ENCODE data around the gene ZNF530. TPM values are rescaled to one million over a fixed set of nuclear protein-coding genes. Genes with fewer than 3 reads are reported as not detected.

Gene ZNF530
- polyA plus RNA-seq, 4 donors = 4.3 to 5.3 (median 5.1) TPM

DNA sequence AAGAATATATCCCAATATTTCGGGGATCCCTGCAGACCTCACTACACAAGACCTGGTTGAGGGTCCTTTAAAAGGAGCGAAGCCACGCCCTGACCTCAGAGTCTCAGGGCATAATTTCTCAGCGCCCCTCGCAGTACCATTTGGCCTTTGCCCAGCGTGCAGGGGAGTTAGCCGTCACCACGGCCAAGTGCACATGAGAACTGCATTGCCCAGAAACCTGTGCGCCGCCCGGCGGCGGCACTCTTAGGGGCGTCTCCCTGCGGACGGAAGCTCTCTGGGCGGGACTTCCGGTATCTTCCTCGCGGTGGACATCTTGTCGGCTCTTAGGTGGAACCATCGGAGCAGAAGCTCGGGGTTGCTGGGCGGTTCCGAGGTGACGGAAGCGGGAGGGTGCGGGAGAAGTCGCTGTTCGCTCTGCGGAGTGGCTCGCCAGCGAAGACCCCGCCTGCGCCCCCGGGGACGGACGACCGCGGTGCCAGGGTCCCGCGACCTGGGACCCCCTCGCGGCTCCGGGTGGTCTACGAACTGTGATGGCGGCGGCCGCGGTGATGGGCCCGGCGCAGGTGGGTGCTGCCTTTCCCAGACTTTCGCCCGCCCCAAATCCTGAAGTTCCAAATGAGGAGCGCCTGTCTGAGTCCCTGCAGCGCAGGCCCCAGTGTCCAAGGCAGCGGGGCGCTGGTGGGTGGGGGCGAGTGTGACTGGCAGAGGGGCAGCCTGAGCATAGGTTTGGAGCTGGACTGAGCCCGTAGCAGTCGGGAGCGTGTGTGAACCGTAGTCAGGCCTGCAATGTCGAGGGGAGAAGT, 14.5 kb downstream of the ZNF530 start, which contains the start of gene ZNF134:
Gene ZNF134, plus strand, starts transcription at position 302 of the 803 bp plus-strand sequence. CDS start 5,227 bp downstream, outside the sequence.
- DNase-seq (ENCODE audit: low read depth in 4 of 4, low spot score in 3 of 4) = peak; percentile 87 to 91 (median 88)

DNA sequence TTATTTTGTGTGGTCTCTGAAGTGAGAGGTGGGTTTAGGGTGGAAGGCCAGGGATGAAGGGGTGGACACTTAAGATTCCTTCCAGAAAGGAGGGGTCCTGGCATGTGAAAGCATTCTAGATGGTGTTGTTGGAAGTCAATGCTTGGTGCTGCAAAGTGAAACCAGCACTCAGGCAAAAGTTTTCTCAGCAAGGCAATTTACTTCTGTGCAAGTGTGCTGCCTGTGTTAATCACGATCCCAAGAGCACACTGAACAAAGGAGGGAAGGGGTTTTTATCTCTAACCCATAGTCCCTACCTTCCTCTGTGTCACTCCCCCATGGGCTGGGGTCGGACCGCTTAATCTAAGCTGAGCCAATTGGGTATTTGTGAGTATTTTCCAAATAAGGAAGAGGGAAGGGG, 15.7 kb downstream of the ZNF530 start:
- DNase-seq (ENCODE audit: low read depth in 4 of 4, low spot score in 3 of 4) = no peak

- no peak for DNase-seq (ENCODE audit: low read depth in 4 of 4, low spot score in 3 of 4)
These were observed 21.1 kb downstream of the ZNF530 start for GRCh38 chr19:57620673-57621348.

- DNase-seq (ENCODE audit: low read depth in 4 of 4, low spot score in 3 of 4) = no peak
These were observed 23.4 kb downstream of the ZNF530 start for GRCh38 chr19:57623091-57623490.

DNA sequence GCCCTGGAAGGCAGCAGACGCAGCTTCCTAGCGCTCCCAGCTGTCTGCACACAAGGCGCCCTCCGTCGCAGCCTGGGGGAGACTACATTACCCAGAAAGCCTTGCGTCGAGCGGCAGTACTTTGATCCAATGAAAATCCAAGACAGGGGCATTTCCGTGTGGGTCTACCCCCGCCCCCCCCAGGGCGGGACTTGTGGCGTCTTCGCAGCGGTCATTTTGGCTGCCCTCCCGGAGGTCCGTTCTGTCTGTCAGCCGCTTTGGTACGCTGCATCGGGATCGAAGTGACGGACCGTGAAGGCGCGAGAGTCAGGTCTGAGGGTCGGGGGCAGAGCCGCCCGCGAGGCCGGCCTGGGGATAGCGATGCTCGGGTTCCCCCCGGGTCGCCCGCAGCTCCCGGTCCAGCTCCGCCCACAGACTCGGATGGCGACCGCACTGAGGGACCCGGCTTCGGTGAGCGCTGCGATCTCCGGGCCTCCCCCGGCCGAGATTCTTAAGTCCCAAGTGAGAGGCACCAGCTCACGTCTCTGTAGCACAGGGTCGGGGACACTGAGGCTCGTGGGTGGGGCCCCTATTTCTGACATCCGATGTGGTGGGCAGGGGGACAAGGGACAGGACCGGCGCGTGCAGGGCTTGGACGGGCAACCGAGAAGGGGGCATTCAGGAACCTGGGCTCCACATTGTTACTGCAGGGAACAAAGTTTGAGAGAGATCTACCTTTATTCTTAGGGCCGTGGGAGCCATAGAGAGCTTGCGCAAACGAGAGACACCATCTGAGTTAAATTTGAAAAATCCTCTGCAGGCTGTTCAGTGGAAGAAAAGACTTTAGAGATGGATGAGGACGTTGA, 33.5 kb downstream of the ZNF530 start, which contains the start of gene ZNF211:
Gene ZNF211, plus strand, starts transcription at position 182 of the 845 bp plus-strand sequence. Its CDS starts 179 bp downstream, at position 361.
- peak; percentile 91 to 95 (median 92) for DNase-seq (ENCODE audit: low read depth in 4 of 4, low spot score in 3 of 4)

DNA sequence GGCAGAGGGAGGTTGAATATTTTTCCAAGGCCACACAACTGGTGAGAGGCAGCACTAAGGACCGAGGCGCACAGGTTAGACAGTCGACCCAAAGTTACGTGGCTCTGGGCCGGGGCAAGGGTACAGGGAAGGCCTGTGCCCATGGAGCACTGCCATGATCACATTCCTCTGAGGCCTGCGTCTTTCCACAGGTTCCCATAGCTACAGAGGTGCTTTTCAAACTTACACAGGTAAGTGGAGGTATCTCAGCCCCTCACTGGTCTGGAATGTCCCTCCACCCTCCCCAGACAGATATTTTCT, 34.1 kb downstream of the ZNF530 start:
- DNase-seq (ENCODE audit: low read depth in 4 of 4, low spot score in 3 of 4) = no peak

DNA sequence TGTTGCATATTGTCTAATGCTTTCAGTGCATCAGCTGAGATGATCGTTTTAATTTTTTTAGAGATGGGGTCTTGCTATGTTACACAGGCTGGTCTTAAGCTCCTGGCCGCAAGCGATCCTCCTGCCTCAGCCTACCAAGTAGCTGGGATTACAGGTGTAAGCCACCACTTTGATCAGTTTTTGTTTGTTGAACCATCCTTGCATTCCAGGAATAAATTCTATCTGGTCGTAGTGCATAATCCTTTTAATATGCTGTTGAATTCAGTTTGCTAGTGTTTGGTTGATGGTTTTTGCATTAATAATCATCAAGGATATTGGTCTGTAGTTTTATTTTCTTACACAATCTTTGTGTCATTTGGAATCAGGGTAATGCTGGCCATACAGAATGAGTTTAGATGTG, 37.7 kb downstream of the ZNF530 start:
- no peak for DNase-seq (ENCODE audit: low read depth in 4 of 4, low spot score in 3 of 4)

DNA sequence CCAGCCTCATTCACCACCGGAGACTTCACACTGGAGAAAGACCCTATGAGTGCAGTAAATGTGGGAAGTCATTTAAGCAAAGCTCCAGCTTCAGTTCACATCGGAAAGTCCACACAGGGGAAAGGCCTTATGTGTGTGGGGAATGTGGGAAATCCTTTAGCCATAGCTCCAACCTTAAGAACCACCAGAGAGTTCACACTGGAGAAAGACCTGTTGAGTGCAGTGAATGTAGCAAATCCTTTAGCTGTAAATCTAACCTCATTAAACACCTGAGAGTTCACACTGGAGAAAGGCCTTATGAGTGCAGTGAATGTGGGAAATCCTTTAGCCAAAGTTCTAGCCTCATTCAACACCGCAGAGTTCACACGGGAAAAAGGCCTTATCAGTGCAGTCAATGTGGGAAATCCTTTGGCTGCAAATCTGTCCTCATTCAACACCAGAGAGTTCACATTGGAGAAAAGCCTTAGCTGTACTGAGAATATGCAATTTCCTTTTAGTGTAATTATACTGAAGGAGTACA, 42.1 kb downstream of the ZNF530 start:
- no peak for DNase-seq (ENCODE audit: low read depth in 4 of 4, low spot score in 3 of 4)

DNA sequence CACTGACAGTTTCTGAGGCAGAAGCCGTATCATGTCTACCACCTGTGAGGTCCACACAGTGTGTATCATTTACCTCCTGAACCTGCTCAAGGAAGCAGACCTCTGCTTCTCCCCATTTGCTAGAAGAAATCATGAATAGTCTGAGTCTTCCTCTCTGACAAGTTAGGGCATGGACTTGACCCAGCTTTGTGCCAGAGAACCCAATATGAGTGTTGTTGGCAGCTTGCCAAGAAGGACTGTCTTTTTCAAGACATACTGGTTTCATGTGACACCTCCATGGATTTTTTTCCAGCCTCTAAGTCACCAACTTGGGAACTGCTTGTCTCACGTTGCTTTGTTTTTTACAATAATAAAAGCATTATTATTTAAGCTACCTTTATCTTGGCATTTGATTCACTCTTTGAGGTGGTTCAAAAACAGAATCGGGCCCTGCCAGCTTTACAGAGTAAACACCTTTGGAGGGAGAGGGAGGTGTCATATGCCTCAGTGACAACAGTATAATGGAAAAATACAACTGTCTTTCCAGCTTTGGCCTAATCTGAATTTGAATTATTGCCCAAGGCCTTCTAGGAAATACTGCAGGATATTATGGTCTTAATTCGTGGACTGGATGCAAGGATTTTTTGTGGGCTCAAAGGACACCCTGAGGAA, 42.8 kb downstream of the ZNF530 start:
- no peak for DNase-seq (ENCODE audit: low read depth in 4 of 4, low spot score in 3 of 4)

GRCh38 chr19:57643734-57644133, 44.0 kb downstream of the ZNF530 start:
- no peak for DNase-seq (ENCODE audit: low read depth in 4 of 4, low spot score in 3 of 4)

- no peak for DNase-seq (ENCODE audit: low read depth in 4 of 4, low spot score in 3 of 4)
These were observed 48.8 kb downstream of the ZNF530 start for GRCh38 chr19:57648331-57649003.

DNA sequence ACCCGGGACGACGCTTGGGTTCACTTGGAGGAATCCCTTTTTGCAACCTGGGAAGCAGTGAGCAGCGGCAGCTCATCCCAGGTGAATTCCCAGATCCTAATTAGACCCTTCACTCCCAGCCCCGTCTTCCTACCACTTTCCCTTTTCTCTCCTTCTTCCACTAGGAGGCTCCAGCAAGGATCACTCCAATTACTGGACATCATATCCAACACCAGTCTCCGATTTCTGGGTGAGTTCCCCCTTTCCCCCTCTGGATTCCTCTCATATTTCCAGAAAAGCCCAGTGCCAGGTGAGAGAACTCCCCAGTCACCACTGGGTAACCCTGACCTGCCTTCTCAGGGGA, 51.9 kb downstream of the ZNF530 start:
- no peak for DNase-seq (ENCODE audit: low read depth in 4 of 4, low spot score in 3 of 4)

- no peak for DNase-seq (ENCODE audit: low read depth in 4 of 4, low spot score in 3 of 4)
These were observed 54.0 kb downstream of the ZNF530 start for GRCh38 chr19:57653689-57654088.

DNA sequence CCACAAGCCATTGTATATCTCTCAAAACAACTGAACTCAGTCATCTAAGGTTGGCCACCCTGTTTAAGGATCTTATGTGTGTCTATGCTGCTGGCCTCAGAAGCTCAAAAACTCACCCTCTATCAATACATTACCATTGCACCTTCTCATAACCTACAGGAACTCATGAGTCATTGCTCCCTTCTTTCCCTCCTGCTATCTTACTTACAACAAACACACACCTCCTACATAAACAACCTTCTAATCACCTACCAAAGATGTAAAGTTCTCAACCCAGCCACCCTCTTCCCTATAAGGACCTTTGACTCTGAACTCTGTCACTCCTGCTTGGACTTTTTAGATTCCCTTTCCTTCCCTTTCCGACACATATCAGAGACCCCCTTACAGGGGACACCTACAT, 55.8 kb downstream of the ZNF530 start:
- no peak for DNase-seq (ENCODE audit: low read depth in 4 of 4, low spot score in 3 of 4)

- no peak for DNase-seq (ENCODE audit: low read depth in 4 of 4, low spot score in 3 of 4)
These were observed 56.7 kb downstream of the ZNF530 start for GRCh38 chr19:57656346-57656745.

Other genes with a start within 250 kb of the ZNF530 start
- 10 to 100 TPM; 14.7 to 19.4 (median 18.2) TPM for gene ZNF304, start 248.6 kb upstream of the ZNF530 start, polyA plus RNA-seq (ENCODE audit: insufficient read length in 4 of 4)
- 10 to 100 TPM; 16.5 to 18.9 (median 17.8) TPM for gene TRAPPC2B, start 236.3 kb upstream of the ZNF530 start, polyA plus RNA-seq (ENCODE audit: insufficient read length in 4 of 4)
- gene ZNF547, start 236.3 kb upstream of the ZNF530 start, polyA plus RNA-seq (ENCODE audit: insufficient read length in 4 of 4) = 1 to 10 TPM; 4.5 to 6.9 (median 5.6) TPM
- 10 to 100 TPM; 18.0 to 22.4 (median 21.1) TPM for gene ZNF548, start 210.0 kb upstream of the ZNF530 start, polyA plus RNA-seq (ENCODE audit: insufficient read length in 4 of 4)
- gene ZNF17, start 188.7 kb upstream of the ZNF530 start, polyA plus RNA-seq (ENCODE audit: insufficient read length in 4 of 4) = 10 to 100 TPM in 3 of 4 donors, 1 to 10 TPM in 1; 9.6 to 13.7 (median 11.1) TPM
- gene ZNF749, start 164.6 kb upstream of the ZNF530 start, polyA plus RNA-seq (ENCODE audit: insufficient read length in 4 of 4) = 10 to 100 TPM; 10.1 to 15.8 (median 12.6) TPM
- 1 to 10 TPM; 2.5 to 4.2 (median 3.2) TPM for gene VN1R1, start 142.7 kb upstream of the ZNF530 start, polyA plus RNA-seq (ENCODE audit: insufficient read length in 4 of 4)
- gene ZNF772, start 122.3 kb upstream of the ZNF530 start, polyA plus RNA-seq (ENCODE audit: insufficient read length in 4 of 4) = 10 to 100 TPM; 18.6 to 25.4 (median 22.1) TPM
- 10 to 100 TPM; 17.4 to 24.3 (median 20.8) TPM for gene ZNF419, start 112.1 kb upstream of the ZNF530 start, polyA plus RNA-seq (ENCODE audit: insufficient read length in 4 of 4)
- 10 to 100 TPM; 11.3 to 13.0 (median 11.6) TPM for gene ZNF773, start 99.9 kb upstream of the ZNF530 start, polyA plus RNA-seq (ENCODE audit: insufficient read length in 4 of 4)
- 10 to 100 TPM; 12.5 to 14.7 (median 13.5) TPM for gene ZNF549, start 72.5 kb upstream of the ZNF530 start, polyA plus RNA-seq (ENCODE audit: insufficient read length in 4 of 4)
- gene ZNF550, start 40.0 kb upstream of the ZNF530 start, polyA plus RNA-seq (ENCODE audit: insufficient read length in 4 of 4) = 10 to 100 TPM; 20.6 to 25.9 (median 22.2) TPM
- 1 to 10 TPM; 7.8 to 9.8 (median 9.5) TPM for gene ZNF416, start 21.0 kb upstream of the ZNF530 start, polyA plus RNA-seq (ENCODE audit: insufficient read length in 4 of 4)
- 10 to 100 TPM; 16.3 to 21.1 (median 18.8) TPM for gene ZIK1, start 15.7 kb upstream of the ZNF530 start, polyA plus RNA-seq (ENCODE audit: insufficient read length in 4 of 4)
- gene ZNF134, start 14.4 kb downstream of the ZNF530 start, polyA plus RNA-seq (ENCODE audit: insufficient read length in 4 of 4) = 10 to 100 TPM; 25.6 to 28.3 (median 26.8) TPM
- 10 to 100 TPM; 26.8 to 49.0 (median 34.0) TPM for gene ZNF211, start 33.3 kb downstream of the ZNF530 start, polyA plus RNA-seq (ENCODE audit: insufficient read length in 4 of 4)
- gene ZSCAN4, start 69.0 kb downstream of the ZNF530 start, polyA plus RNA-seq (ENCODE audit: insufficient read length in 4 of 4) = under 1 TPM in 1 of 4 donors, not detected in 3; 0.05 TPM
- gene ZNF551, start 82.1 kb downstream of the ZNF530 start, polyA plus RNA-seq (ENCODE audit: insufficient read length in 4 of 4) = 10 to 100 TPM; 12.6 to 16.3 (median 15.2) TPM
- 10 to 100 TPM; 24.8 to 30.9 (median 29.8) TPM for gene ZNF154, start 109.3 kb downstream of the ZNF530 start, polyA plus RNA-seq (ENCODE audit: insufficient read length in 4 of 4)
- 10 to 100 TPM; 15.6 to 20.8 (median 19.0) TPM for gene ZNF671, start 127.7 kb downstream of the ZNF530 start, polyA plus RNA-seq (ENCODE audit: insufficient read length in 4 of 4)
- 10 to 100 TPM; 31.8 to 40.0 (median 37.2) TPM for gene ZNF776, start 146.9 kb downstream of the ZNF530 start, polyA plus RNA-seq (ENCODE audit: insufficient read length in 4 of 4)
- gene ZNF586, start 169.8 kb downstream of the ZNF530 start, polyA plus RNA-seq (ENCODE audit: insufficient read length in 4 of 4) = 10 to 100 TPM; 19.7 to 23.8 (median 20.9) TPM
- gene ZNF552, start 215.0 kb downstream of the ZNF530 start, polyA plus RNA-seq (ENCODE audit: insufficient read length in 4 of 4) = 10 to 100 TPM; 14.4 to 19.5 (median 15.7) TPM
- gene ZNF587B, start 230.4 kb downstream of the ZNF530 start, polyA plus RNA-seq (ENCODE audit: insufficient read length in 4 of 4) = 10 to 100 TPM; 11.3 to 14.1 (median 13.6) TPM
- 10 to 100 TPM; 19.8 to 30.7 (median 24.3) TPM for gene ZNF587, start 250.0 kb downstream of the ZNF530 start, polyA plus RNA-seq (ENCODE audit: insufficient read length in 4 of 4)

Data from right renal pelvis (tissue), 4 donors.